GM18858 (cell line): ENCODE results near the gene TERT.
"Not testable (repeated sequence)": the region's sequence is repeated elsewhere in the genome, so short reads cannot be mapped to it uniquely, and the experiment has no call there.

Experiments used
- ATAC-seq: cut with Tn5 transposase; IDR thresholded peaks from one replicate; pipeline ENCODE4 v1.9.1; 2021; ENCODE audit not compliant: unreplicated experiment

Gene TERT

GRCh38 chr5:1243487-1244130 is 51.3 kb downstream of the TERT start:
- no peak for ATAC-seq

- ATAC-seq: no peak
Observed at GRCh38 chr5:1242733-1243486, 52.0 kb downstream of the TERT start.

- no peak for ATAC-seq
Observed at GRCh38 chr5:1241509-1242080, 53.3 kb downstream of the TERT start.

DNA sequence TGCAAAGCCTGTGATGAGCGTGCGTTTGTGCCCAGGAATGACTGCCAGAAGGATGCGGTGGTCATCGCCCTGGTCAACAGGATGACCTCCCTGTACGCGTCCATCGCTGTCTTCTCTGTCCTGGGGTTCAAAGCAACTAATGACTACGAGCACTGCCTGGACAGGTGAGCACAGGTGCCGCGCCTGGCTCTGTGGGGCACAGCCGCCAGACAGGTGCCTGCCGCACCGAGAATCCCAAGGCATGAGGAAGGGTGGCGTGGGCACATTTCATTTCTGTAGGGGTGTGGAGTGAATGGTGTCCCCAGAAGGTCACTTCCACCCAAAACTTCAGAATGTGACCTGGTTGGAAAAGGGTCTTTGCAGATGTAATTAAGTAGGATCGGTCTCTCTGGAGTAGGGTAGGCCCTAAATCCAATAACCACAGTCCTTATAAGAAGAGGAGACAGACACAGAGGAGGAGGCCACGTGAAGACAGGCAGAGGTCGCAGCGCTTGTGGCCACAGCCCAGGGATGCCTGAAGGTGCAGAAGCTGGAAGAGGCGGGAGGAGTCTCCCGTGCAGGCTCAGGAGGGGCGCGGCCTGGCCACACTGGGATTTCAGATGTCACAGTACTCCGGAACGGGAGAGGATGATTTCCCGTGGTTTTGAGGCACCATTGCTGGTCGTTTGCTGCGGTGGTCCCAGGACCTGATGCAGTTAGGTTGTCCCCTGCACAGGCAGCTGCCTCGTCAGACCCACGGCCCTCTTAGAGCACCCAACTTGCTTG is 54.2 kb downstream of the TERT start:
- ATAC-seq: no peak

DNA sequence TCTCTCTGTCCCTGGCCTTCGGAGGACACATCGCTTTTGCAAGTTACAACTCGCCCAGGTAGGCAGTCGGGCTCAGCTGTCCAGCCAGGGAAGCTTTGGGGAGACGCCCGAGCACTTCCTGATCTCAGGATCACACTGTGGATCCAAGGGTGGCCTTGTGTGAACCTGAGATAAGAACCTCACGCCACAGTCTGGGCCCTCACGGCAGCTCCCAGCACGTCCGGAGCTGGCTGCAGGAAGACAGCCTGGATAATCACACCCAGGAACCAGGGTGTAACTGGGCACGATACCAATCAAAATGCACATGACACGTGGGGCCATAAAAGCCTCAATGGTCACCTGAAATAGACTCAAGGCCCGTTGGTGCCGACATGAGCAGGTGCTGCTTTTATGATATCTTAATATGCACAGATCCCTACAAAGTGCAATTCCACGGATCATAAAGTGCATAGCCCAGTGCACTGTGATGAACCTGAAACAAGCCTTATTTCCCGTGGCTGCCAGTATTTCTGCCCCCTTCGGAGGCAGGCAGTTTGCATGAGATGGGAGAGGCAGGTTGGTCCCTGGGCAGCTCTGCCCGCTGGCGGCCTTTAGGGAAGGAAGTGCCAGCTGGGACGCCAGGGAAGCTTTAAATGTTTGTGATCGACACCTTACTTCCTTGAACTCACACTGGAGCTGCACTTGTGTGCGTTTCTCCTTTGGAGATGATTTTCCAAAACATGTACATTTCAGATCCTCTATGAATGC is 55.2 kb downstream of the TERT start:
- no peak for ATAC-seq

DNA sequence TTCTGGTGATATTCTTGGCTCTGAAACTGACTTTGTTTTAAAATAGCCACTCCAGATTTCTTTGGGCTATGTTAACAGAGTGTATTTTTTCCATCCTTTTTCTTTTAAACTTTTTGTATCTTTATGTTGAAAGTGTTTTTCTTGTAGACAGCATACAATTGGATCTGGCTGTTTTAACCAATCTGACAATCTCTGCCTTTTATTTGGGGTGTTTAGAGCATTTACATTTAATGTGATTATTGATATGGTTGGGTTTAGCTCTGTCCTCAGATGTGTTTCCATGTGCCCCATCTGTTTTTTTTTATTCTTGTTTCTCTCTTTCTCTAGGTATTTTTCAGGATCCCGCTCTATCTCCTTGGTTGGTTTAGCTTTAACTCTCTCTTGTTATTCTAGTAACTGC is 59.0 kb downstream of the TERT start:
- ATAC-seq: no peak

- ATAC-seq: no peak
Observed at GRCh38 chr5:1235379-1235778, 59.5 kb downstream of the TERT start.

- no peak for ATAC-seq
Observed at GRCh38 chr5:1232780-1233179, 62.1 kb downstream of the TERT start.

- no peak for ATAC-seq
Observed at GRCh38 chr5:1231354-1231905, 63.4 kb downstream of the TERT start.

- no peak for ATAC-seq
Observed at GRCh38 chr5:1230551-1230950, 64.3 kb downstream of the TERT start.

- ATAC-seq: no peak
Observed at GRCh38 chr5:1229822-1230221, 65.0 kb downstream of the TERT start.

GRCh38 chr5:1229023-1229422 is 65.8 kb downstream of the TERT start:
- not testable (repeated sequence) for ATAC-seq

DNA sequence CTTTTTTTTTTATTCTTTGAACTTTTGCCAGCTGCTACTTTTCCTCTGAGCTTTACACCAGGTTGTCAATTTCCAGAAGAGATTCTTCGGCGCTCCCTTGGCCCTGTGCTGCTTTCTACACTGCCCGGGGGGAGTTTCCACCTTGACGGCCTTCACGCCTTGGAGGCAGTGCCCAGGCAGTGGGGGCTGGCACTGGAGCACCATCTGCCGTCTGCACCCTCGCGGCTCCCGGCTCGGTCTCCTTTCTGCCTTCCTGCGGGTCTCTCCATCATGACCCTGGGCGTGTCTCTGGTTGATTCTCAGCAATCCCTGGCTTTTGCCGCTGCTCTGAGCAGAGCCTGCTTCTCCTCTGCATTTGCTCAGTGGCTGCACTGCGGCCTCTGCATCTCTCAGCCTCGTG is 66.7 kb downstream of the TERT start:
- no peak for ATAC-seq

DNA sequence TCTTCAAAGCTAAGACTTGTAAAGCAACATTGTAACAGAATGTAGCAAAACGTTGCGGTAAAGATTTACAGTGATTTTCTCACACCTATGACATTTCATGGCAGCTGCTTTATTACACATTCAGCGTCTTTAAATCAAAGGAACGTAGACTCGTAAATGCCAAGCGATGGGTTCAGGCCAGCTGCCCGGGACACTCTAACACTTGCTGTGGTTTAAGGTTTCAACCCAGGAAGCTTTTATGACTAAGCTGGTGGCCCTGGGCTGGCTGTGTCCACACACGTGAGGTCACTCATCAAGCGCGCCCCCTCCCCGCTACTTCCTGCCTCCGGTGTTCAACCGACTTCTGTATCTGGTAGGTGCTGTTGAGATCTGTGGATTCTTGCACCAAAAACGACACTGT is 67.2 kb downstream of the TERT start:
- no peak for ATAC-seq

GRCh38 chr5:1226839-1227581 is 67.9 kb downstream of the TERT start:
- ATAC-seq: no peak

DNA sequence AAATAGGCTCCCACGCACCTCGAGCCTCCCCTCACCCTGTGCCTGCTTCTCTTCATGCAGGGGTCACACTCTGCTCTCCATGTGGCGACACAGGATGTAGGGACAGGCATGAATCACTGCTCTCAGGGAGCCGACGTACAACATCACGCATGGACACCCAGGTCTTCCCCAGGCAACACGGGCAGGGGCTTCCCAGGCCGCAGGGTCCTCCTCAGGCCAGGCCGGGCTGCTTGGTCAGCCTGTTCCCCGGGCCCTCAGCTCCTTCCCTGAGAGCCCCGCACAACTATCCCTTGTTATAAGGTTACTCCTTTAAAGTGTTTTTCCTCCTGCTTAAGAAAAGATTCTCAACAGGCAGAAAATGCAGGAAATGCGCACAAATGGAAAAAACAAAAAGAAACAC is 68.6 kb downstream of the TERT start:
- ATAC-seq: no peak

- no peak for ATAC-seq
Observed at GRCh38 chr5:1225081-1225480, 69.8 kb downstream of the TERT start, which contains the start of gene SLC6A18. SLC6A18 (plus strand) TSS chr5:1225381; CDS start chr5:1225478, 97 bp downstream.

DNA sequence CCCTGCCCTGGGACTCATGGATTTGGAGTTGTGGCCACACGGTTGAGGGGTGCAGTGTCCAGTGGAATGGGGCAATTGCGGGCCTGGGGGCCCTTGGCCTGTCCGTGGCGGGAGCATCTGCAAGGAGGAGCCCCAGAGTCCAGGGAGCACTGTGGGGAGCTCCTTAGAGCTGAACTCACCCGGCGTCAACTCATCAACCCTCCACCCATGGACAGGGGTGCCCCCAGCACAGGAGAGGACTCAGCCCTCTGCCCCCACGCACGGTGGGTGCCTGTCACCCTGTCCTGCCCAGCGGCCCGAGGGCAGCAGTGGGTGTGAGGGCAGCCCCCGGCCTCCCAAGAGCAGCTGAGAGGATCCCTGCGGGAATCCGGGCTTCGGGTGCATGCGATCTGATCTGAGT is 70.2 kb downstream of the TERT start:
- no peak for ATAC-seq

DNA sequence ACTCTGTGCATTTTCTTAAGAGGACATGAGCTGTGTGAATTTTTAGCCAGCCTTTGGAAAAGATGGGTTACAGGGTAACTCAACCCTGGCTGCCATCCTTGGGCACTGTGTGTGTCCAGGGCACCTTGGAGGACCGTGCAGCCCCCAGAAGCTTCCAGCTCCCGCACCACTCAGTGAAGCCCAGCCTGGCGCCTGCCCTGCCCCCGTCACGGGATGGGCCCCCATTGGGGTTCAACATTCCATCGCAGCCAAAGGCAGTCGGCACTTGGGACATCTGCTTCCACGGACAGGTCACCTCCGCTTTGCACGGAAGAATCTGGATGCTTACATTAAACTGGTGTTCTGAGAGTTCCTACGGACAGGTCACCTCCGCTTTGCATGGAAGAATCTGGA is 71.6 kb downstream of the TERT start:
- ATAC-seq: no peak
